ENCODE data around the gene ZNF157.

The ZNF157 gene

GRCh38 chrX:47448165-47448806 is 77.9 kb downstream of the ZNF157 start:
- Histone ChIP-seq H3K27ac (no peak overlapping the region), H3K27me3 (replicated peaks) (no peaks in the 10 kb centered on the region), H3K36me3 (replicated peaks) (peaks cover 12% of the 10 kb centered on the region), H3K4me3 (ENCODE audit: low read depth, low read length) (no peak overlapping the region)
- no peak for DNase-seq
- in situ Hi-C loops (cut with HindIII; ENCODE audit: low pct_ligation_motif_present, low sequenced_read_pairs), result no loop called here
- TF ChIP-seq, protein P1, sequence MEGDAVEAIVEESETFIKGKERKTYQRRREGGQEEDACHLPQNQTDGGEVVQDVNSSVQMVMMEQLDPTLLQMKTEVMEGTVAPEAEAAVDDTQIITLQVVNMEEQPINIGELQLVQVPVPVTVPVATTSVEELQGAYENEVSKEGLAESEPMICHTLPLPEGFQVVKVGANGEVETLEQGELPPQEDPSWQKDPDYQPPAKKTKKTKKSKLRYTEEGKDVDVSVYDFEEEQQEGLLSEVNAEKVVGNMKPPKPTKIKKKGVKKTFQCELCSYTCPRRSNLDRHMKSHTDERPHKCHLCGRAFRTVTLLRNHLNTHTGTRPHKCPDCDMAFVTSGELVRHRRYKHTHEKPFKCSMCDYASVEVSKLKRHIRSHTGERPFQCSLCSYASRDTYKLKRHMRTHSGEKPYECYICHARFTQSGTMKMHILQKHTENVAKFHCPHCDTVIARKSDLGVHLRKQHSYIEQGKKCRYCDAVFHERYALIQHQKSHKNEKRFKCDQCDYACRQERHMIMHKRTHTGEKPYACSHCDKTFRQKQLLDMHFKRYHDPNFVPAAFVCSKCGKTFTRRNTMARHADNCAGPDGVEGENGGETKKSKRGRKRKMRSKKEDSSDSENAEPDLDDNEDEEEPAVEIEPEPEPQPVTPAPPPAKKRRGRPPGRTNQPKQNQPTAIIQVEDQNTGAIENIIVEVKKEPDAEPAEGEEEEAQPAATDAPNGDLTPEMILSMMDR (IDR thresholded peaks at IDR 0.05; ENCODE audit: low read depth, low read length, missing control alignments), result no peak

- in situ Hi-C loops (cut with HindIII; ENCODE audit: low pct_ligation_motif_present, low sequenced_read_pairs), result no loop called here
- DNase-seq, result no peak
- H3K4me3 ChIP-seq (ENCODE audit: low read depth, low read length), result no peak overlapping the region
- TF ChIP-seq, protein P1 (IDR thresholded peaks at IDR 0.05; ENCODE audit: low read depth, low read length, missing control alignments), result no peak
- H3K27me3 ChIP-seq (replicated peaks), result no peaks in the 10 kb centered on the region
- no peak overlapping the region for H3K27ac ChIP-seq
- H3K36me3 ChIP-seq (replicated peaks), result peaks cover 15% of the 10 kb centered on the region
Measured at GRCh38 chrX:47452112-47452511, 81.7 kb downstream of the ZNF157 start.

GRCh38 chrX:47456080-47456479 is 85.7 kb downstream of the ZNF157 start:
- Histone ChIP-seq H3K27ac (no peak overlapping the region), H3K4me3 (ENCODE audit: low read depth, low read length) (no peak overlapping the region), H3K36me3 (replicated peaks) (peaks cover 6% of the 10 kb centered on the region), H3K27me3 (replicated peaks) (no peaks in the 10 kb centered on the region)
- in situ Hi-C loops (cut with HindIII; ENCODE audit: low pct_ligation_motif_present, low sequenced_read_pairs), result no loop called here
- TF ChIP-seq, protein P1 (IDR thresholded peaks at IDR 0.05; ENCODE audit: low read depth, low read length, missing control alignments), result no peak
- DNase-seq, result no peak

DNA sequence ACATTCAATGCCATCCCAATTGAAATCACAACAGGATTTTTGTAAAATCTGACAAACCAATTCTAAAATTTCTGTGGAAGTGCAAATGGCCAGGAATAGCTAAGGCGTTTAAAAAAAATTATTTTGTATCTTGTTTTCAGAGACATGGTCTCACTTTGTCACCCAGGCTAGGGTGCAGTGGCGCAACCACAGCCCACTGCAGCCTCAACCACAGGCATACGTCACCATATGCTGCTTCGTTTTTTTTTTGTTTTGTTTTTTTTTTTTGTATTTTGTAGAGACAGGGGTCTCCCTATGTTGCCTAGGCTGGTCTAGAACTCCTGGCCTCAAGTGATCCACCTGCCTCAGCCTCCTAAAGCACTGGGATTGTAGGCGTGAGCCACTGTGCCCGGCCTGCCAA is 88.2 kb downstream of the ZNF157 start:
- H3K36me3 ChIP-seq (replicated peaks), result peaks cover 3% of the 10 kb centered on the region
- no peak for DNase-seq
- H3K27ac ChIP-seq, result no peak overlapping the region
- no peak overlapping the region for H3K4me3 ChIP-seq (ENCODE audit: low read depth, low read length)
- no peaks in the 10 kb centered on the region for H3K27me3 ChIP-seq (replicated peaks)
- in situ Hi-C loops (cut with HindIII; ENCODE audit: low pct_ligation_motif_present, low sequenced_read_pairs), result no loop called here
- TF ChIP-seq, protein P1 (IDR thresholded peaks at IDR 0.05; ENCODE audit: low read depth, low read length, missing control alignments), result no peak

GRCh38 chrX:47460561-47460960 is 90.2 kb downstream of the ZNF157 start:
- no peaks in the 10 kb centered on the region for H3K36me3 ChIP-seq (replicated peaks)
- in situ Hi-C loops (cut with HindIII; ENCODE audit: low pct_ligation_motif_present, low sequenced_read_pairs), result no loop called here
- DNase-seq, result no peak
- H3K27ac ChIP-seq, result no peak overlapping the region
- H3K4me3 ChIP-seq (ENCODE audit: low read depth, low read length), result no peak overlapping the region
- H3K27me3 ChIP-seq (replicated peaks), result no peaks in the 10 kb centered on the region
- TF ChIP-seq, protein P1 (IDR thresholded peaks at IDR 0.05; ENCODE audit: low read depth, low read length, missing control alignments), result no peak

Measured in brain microvascular endothelial cell (primary cell).